ENCODE data around the gene NFAM1.

NFAM1 gene, protein sequence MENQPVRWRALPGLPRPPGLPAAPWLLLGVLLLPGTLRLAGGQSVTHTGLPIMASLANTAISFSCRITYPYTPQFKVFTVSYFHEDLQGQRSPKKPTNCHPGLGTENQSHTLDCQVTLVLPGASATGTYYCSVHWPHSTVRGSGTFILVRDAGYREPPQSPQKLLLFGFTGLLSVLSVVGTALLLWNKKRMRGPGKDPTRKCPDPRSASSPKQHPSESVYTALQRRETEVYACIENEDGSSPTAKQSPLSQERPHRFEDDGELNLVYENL

DNA sequence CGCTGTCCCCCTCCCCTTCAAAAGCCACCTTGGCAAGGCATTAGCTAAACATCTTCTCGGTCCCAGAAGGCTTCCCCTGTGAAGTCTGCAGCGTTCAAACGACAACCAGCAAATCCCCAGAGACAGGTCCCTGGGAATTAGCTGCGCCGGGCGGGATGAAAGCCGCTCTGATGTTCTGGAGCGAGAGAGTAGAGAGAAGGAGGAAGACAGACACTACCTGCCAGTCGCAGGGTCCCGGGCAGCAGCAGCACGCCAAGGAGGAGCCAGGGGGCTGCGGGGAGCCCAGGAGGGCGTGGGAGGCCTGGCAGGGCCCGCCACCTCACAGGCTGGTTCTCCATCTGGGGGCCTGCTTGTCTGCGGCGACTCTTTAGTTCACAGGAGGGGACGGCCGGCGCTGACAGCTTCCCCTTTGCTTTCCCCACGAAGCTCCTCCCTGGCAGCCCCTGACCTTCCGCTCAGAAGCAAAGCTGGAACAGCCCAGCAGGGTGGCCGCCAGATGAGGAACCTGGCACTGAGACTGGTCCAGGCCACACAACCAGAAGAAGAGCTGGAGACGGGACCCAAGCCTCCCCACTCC, at the start of gene NFAM1:
TSS of gene NFAM1 (minus strand) at position 384 of the 577 bp plus-strand sequence. CDS start at position 338, 46 bp downstream.
- TF ChIP-seq, protein P1, sequence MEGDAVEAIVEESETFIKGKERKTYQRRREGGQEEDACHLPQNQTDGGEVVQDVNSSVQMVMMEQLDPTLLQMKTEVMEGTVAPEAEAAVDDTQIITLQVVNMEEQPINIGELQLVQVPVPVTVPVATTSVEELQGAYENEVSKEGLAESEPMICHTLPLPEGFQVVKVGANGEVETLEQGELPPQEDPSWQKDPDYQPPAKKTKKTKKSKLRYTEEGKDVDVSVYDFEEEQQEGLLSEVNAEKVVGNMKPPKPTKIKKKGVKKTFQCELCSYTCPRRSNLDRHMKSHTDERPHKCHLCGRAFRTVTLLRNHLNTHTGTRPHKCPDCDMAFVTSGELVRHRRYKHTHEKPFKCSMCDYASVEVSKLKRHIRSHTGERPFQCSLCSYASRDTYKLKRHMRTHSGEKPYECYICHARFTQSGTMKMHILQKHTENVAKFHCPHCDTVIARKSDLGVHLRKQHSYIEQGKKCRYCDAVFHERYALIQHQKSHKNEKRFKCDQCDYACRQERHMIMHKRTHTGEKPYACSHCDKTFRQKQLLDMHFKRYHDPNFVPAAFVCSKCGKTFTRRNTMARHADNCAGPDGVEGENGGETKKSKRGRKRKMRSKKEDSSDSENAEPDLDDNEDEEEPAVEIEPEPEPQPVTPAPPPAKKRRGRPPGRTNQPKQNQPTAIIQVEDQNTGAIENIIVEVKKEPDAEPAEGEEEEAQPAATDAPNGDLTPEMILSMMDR (IDR thresholded peaks at IDR 0.05; ENCODE audit: control insufficient read depth, insufficient read depth, low read depth, low read length, missing control alignments) = no peak
- H3K4me3 ChIP-seq (ENCODE audit: control insufficient read depth, low read depth, low read length) = no peak within 1 kb of the TSS
- no peak for DNase-seq (ENCODE audit: low read depth)

DNA sequence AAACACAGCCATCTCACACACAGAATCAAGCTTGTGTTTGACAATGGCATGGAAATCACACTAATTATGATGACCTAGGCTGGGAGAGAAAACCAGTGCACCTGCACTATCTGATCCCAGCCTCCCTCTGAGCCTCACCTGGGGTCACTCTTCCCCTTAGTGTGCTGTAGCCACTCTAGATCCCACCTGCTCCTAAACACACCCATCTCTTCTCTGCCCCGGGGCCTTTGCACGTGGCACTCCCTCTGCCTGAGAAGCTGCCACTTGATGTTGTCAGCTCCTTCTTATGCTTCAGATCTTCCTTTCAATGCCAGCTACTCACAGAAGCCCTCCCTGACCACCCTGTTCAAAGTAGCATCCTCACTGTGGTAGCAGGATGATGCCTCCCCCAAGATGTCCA, 42.9 kb upstream of the NFAM1 start:
- no peak for DNase-seq (ENCODE audit: low read depth)
- no peak overlapping the region for H3K4me3 ChIP-seq (ENCODE audit: control insufficient read depth, low read depth, low read length)
- TF ChIP-seq, protein P1 (IDR thresholded peaks at IDR 0.05; ENCODE audit: control insufficient read depth, insufficient read depth, low read depth, low read length, missing control alignments) = no peak

- no peak overlapping the region for H3K4me3 ChIP-seq (ENCODE audit: control insufficient read depth, low read depth, low read length)
- TF ChIP-seq, protein P1 (IDR thresholded peaks at IDR 0.05; ENCODE audit: control insufficient read depth, insufficient read depth, low read depth, low read length, missing control alignments) = peak; percentile 70
- peak; percentile 20 for DNase-seq (ENCODE audit: low read depth)
Measured at GRCh38 chr22:42473484-42474193, 41.4 kb upstream of the NFAM1 start.

DNA sequence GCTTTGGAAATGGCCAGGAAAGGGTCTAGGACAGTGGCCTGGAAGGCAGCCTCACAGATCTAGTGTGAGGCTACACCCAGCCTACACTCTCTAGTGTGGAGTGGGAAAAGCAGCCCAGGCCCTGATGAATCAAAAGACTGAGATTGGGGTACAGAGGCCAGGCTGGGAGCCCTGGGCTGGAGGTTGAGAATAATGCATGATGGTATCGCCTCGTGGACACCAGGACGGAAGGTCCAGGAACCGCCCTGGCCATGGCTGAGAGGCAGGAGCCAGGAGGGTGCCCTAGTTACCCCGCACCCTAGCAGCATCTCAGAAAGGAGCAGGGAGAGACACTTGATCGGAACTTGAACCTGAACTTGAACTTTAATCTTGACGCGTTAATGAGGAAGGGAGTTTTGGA, 40.5 kb upstream of the NFAM1 start:
- TF ChIP-seq, protein P1 (IDR thresholded peaks at IDR 0.05; ENCODE audit: control insufficient read depth, insufficient read depth, low read depth, low read length, missing control alignments) = no peak
- no peak overlapping the region for H3K4me3 ChIP-seq (ENCODE audit: control insufficient read depth, low read depth, low read length)
- DNase-seq (ENCODE audit: low read depth) = no peak

- no peak overlapping the region for H3K4me3 ChIP-seq (ENCODE audit: control insufficient read depth, low read depth, low read length)
- no peak for DNase-seq (ENCODE audit: low read depth)
- TF ChIP-seq, protein P1 (IDR thresholded peaks at IDR 0.05; ENCODE audit: control insufficient read depth, insufficient read depth, low read depth, low read length, missing control alignments) = no peak
Measured at GRCh38 chr22:42471441-42471840, 39.2 kb upstream of the NFAM1 start.

DNA sequence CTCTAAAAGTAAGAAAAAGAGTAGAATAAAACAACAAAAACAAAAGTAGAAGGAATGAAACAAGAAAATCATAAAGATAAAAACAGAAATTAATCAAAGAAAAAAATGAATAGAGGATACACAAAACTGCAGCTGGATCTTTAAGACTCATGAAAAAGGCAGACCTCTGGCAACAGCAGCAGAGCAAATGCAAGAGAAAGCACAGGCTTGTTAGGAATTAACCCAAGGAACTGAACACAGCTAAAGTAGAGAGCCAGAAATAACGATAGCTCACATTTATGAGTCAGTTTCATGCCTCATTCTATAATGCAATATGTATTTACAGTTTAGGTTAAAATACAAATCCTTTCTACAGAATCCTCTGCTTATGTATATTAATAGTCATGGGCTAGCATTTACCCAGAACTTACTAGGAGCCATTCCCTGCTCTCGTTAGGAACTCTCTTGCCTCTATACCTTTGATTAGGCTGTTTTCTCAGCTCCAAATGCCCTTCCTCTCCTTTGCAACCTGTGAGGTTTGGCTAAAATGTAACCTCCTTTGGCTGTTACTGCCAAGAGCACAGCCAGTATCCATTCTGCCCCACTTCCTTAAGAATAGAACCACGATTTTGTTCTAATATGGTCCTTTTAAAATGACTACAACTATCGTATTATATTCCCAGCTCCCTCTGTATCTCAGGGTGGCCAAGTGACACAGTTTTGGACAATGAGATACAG, 38.3 kb upstream of the NFAM1 start:
- no peak for DNase-seq (ENCODE audit: low read depth)
- H3K4me3 ChIP-seq (ENCODE audit: control insufficient read depth, low read depth, low read length) = no peak overlapping the region
- TF ChIP-seq, protein P1 (IDR thresholded peaks at IDR 0.05; ENCODE audit: control insufficient read depth, insufficient read depth, low read depth, low read length, missing control alignments) = no peak
